PC-9 (cell line): ENCODE data around the gene AATF. TPM values are rescaled to one million over a fixed set of nuclear protein-coding genes. Genes with fewer than 3 reads are reported as not detected.

Experiments
- BruUV-seq: library from RNA; stranded (reverse); fragments of 400-500 nt; replicated peaks from 2 replicates; lab custom pipeline; 2021; lab: Mats Ljungman, UMichigan
- CTCF ChIA-PET: fragments of 300-600 bp; sonication (Branson Sonifier 250); formaldehyde crosslinking; loops from one replicate; lab custom pipeline; 2022; ENCODE audit warnings: antibody characterized with exemption; lab: Charles Lee
- POLR2A ChIA-PET: fragments of 300-600 bp; sonication (Branson Sonifier 250); formaldehyde crosslinking; loops from one replicate; lab custom pipeline; 2022; ENCODE audit warnings: antibody characterized with exemption; ENCODE audit not compliant: unreplicated experiment; lab: Charles Lee
- DNase-seq, 2 experiments: peaks; one replicate each; pipeline versions ENCODE4 v3.0.0 to v3.0.0-alpha.2; 2015 to 2022; ENCODE audit warnings: mixed read lengths in 1 of 2
- H2AFZ ChIP-seq: fragments of 200-600 bp; sonication (generic); 2 replicates; pipeline ENCODE4 v1.8.1; 2017; ENCODE audit warnings: antibody characterized with exemption
- H3F3A ChIP-seq: fragments of 200-600 bp; sonication (generic); 2 replicates; pipeline ENCODE4 v1.8.1; 2017; ENCODE audit warnings: antibody characterized with exemption, mild to moderate bottlenecking, low read depth; ENCODE audit not compliant: insufficient read depth
- H3K27ac ChIP-seq: fragments of 200-600 bp; sonication (generic); 2 replicates; pipeline ENCODE4 v1.6.1; 2016; ENCODE audit warnings: mixed run types
- H3K27me3 ChIP-seq: fragments of 200-600 bp; sonication (generic); 2 replicates; pipeline ENCODE4 v1.6.1; 2016; ENCODE audit warnings: low read depth, mixed run types; ENCODE audit not compliant: insufficient read depth
- H3K36me3 ChIP-seq: fragments of 200-600 bp; sonication (generic); 2 replicates; pipeline ENCODE4 v1.6.1; 2016; ENCODE audit warnings: low read depth, mixed run types
- H3K4me1 ChIP-seq: fragments of 200-600 bp; sonication (generic); replicated peaks from 2 replicates; pipeline ENCODE4 v1.6.1; 2016; ENCODE audit warnings: mixed run types; ENCODE audit not compliant: insufficient read depth
- H3K4me2 ChIP-seq: fragments of 200-600 bp; sonication (generic); 2 replicates; pipeline ENCODE4 v1.6.1; 2017; ENCODE audit warnings: mixed run types
- H3K4me3 ChIP-seq: fragments of 200-600 bp; sonication (generic); 2 replicates; pipeline ENCODE4 v1.6.1; 2016; ENCODE audit warnings: mixed run types
- H3K79me2 ChIP-seq: fragments of 200-600 bp; sonication (generic); 2 replicates; pipeline ENCODE4 v1.6.1; 2017; ENCODE audit warnings: low read depth, mixed run types
- H3K9me2 ChIP-seq: fragments of 200-600 bp; sonication (generic); 2 replicates; pipeline ENCODE4 v1.8.1; 2017; ENCODE audit warnings: mild to moderate bottlenecking; ENCODE audit not compliant: insufficient read depth
- H3K9me3 ChIP-seq: fragments of 200-600 bp; sonication (generic); 2 replicates; pipeline ENCODE4 v1.8.1; 2016; ENCODE audit warnings: low read depth; ENCODE audit not compliant: insufficient read depth
- H4K20me1 ChIP-seq: fragments of 200-600 bp; sonication (generic); 2 replicates; pipeline ENCODE4 v1.8.1; 2017; ENCODE audit not compliant: insufficient read depth
- EZH2 ChIP-seq: fragments of 200-600 bp; sonication (generic); IDR thresholded peaks from 2 replicates; pipeline ENCODE4 v1.8.0; 2017; ENCODE audit warnings: antibody characterized with exemption, low read depth
- intact Hi-C: fragments of 100-400 bp; cut with micrococcal nuclease; formaldehyde crosslinking; loops from one replicate; pipeline ENCODE4 v1.10.0; 2022; ENCODE audit not compliant: unreplicated experiment
- total RNA-seq: library from RNA; stranded (reverse); gene quantifications from 2 replicates; pipeline ENCODE4 v1.2.3, GENCODE V29; 2021
- TF ChIP-seq, protein P1 (sequence below): fragments of 200-600 bp; sonication (generic); conservative IDR thresholded peaks from 2 replicates; pipeline ENCODE4 v1.6.1; 2017; ENCODE audit warnings: mixed run types, antibody characterized with exemption, mild to moderate bottlenecking, moderate library complexity

Gene AATF
- total RNA-seq, 1 experiment from 2014 or later: 71.4 TPM

DNA sequence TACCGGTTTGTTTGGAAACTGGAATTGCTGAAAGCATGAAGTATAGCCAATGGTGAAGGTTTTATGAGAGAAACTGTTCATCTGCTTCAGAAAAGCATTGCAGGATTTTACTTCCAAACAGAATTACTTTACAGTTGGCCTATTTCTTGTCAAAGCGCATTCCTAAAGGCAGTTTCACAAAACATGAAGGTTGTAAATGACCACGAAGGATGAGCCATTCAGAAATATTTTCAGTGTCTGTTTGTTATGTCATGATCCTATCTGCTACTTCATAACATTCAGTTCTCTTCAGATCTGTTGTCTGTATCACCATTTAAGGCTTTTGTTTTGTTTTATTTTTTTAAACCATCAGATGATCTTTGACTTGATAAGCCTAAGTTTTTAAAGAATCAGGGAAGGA is 45.7 kb downstream of the AATF start:
- no peaks in the 10 kb centered on the region for H3K9me2 ChIP-seq
- no peak overlapping the region for H3K4me3 ChIP-seq
- peaks cover 3% of the 10 kb centered on the region; the same call in 1 of the 2 replicates for H3K79me2 ChIP-seq
- H3K9me3 ChIP-seq: no peaks in the 10 kb centered on the region
- H3K27ac ChIP-seq: no peak overlapping the region
- ChIA-PET POLR2A (no interaction called here), CTCF (interaction anchor here (0.6 kb wide), 1 partner anchor 391 kb away, joined by 8 read pairs; no protein-coding TSS in a partner anchor)
- H3F3A ChIP-seq: peaks cover 8% of the 10 kb centered on the region
- no peaks in the 10 kb centered on the region for H3K4me1 ChIP-seq
- H3K4me2 ChIP-seq: no peak overlapping the region
- H3K27me3 ChIP-seq: no peaks in the 10 kb centered on the region
- peaks cover 7% of the 10 kb centered on the region; the same call in 1 of the 2 replicates for H4K20me1 ChIP-seq
- peaks cover 59% of the 10 kb centered on the region for H3K36me3 ChIP-seq
- BruUV-seq: no TSS peak
- intact Hi-C loops: no loop called here
- DNase-seq: no peak
- TF ChIP-seq, protein P1, sequence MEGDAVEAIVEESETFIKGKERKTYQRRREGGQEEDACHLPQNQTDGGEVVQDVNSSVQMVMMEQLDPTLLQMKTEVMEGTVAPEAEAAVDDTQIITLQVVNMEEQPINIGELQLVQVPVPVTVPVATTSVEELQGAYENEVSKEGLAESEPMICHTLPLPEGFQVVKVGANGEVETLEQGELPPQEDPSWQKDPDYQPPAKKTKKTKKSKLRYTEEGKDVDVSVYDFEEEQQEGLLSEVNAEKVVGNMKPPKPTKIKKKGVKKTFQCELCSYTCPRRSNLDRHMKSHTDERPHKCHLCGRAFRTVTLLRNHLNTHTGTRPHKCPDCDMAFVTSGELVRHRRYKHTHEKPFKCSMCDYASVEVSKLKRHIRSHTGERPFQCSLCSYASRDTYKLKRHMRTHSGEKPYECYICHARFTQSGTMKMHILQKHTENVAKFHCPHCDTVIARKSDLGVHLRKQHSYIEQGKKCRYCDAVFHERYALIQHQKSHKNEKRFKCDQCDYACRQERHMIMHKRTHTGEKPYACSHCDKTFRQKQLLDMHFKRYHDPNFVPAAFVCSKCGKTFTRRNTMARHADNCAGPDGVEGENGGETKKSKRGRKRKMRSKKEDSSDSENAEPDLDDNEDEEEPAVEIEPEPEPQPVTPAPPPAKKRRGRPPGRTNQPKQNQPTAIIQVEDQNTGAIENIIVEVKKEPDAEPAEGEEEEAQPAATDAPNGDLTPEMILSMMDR: no peak
- TF ChIP-seq EZH2: no peak
- H2AFZ ChIP-seq: no peak overlapping the region

DNA sequence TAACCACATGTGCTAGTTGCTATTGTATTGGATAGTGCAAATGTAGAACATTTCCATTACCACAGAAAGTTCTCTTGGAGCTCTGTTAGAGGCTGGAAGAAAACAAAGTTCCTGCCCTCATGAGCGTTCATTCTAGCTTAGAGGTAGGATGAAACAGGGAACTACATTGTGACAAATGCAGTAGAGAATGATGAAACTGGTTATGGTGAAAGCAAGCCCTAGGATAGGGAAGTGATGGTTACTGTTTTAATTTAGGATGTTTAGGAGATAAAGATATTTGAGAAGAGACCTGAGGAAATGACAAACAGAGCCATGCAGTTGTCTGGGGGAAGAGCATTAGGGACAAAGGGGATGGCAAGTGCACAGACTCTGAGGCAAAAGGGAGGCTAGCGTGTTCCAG is 50.7 kb downstream of the AATF start:
- no peak overlapping the region for H2AFZ ChIP-seq
- H3K4me1 ChIP-seq: no peaks in the 10 kb centered on the region
- no peaks in the 10 kb centered on the region for H3K9me3 ChIP-seq
- H3K27me3 ChIP-seq: no peaks in the 10 kb centered on the region
- H3K36me3 ChIP-seq: peaks cover 41% of the 10 kb centered on the region
- no peaks in the 10 kb centered on the region for H3K9me2 ChIP-seq
- H3K4me2 ChIP-seq: no peak overlapping the region
- POLR2A ChIA-PET: no interaction called here
- no peak overlapping the region for H3K27ac ChIP-seq
- intact Hi-C loops: no loop called here
- no TSS peak for BruUV-seq
- TF ChIP-seq, protein P1: no peak
- TF ChIP-seq EZH2: no peak
- H3F3A ChIP-seq: peaks cover 4% of the 10 kb centered on the region
- no peak for DNase-seq
- H3K79me2 ChIP-seq: no peaks in the 10 kb centered on the region
- CTCF ChIA-PET: no interaction called here
- peaks cover 4% of the 10 kb centered on the region; the same call in 1 of the 2 replicates for H4K20me1 ChIP-seq
- H3K4me3 ChIP-seq: no peak overlapping the region

- Histone ChIP-seq H3K4me2 (no peak overlapping the region), H3K9me2 (no peaks in the 10 kb centered on the region; the same call in 1 of the 2 replicates), H3F3A (peaks cover 11% of the 10 kb centered on the region; the same call in 1 of the 2 replicates), H4K20me1 (peaks cover 32% of the 10 kb centered on the region), H3K4me1 (no peaks in the 10 kb centered on the region), H3K36me3 (peaks cover 6% of the 10 kb centered on the region), H3K27me3 (no peaks in the 10 kb centered on the region), H2AFZ (no peak overlapping the region), H3K27ac (no peak overlapping the region), H3K4me3 (no peak overlapping the region), H3K79me2 (peaks cover 3% of the 10 kb centered on the region; the same call in 1 of the 2 replicates), H3K9me3 (no peaks in the 10 kb centered on the region)
- DNase-seq: no peak
- ChIA-PET POLR2A (interaction anchor here (0.5 kb wide), 1 partner anchor 433 kb away, joined by 3 read pairs; no protein-coding TSS in a partner anchor), CTCF (no interaction called here)
- TF ChIP-seq, protein P1: no peak
- no peak for TF ChIP-seq EZH2
- BruUV-seq: no TSS peak
- intact Hi-C loops: no loop called here
These were observed 68.0 kb downstream of the AATF start for GRCh38 chr17:37016780-37017179.
